ENCODE results near the gene NEMF.

The NEMF gene

GRCh38 chr14:49853158-49853477, 530 bp upstream of the NEMF start:
- no peak overlapping the region for H3K4ac ChIP-seq (ENCODE audit: low read depth in 1 of 2, low read length in 2 of 2)
- no peak overlapping the region for H2AFZ ChIP-seq (ENCODE audit: low read depth, low read length)
- H3K4me3 ChIP-seq (ENCODE audit: insufficient read depth in 1 of 2, low read depth in 1 of 2, low read length in 2 of 2) = peak overlapping the region in 1 of 2 experiments; percentile 96
- no peak overlapping the region for H4K91ac ChIP-seq (ENCODE audit: low read length)
- peak overlapping the region in 1 of 2 experiments; percentile 98 for H3K18ac ChIP-seq (ENCODE audit: low read depth in 1 of 2, low read length in 2 of 2)
- no peaks in the 10 kb centered on the region for H3K9me3 ChIP-seq (ENCODE audit: control insufficient read depth, low read length)
- peak overlapping the region; percentile 97 for H3K9ac ChIP-seq (ENCODE audit: low read length)
- DNase-seq = no peak
- peaks cover 4 to 25% of the 10 kb centered on the region in 2 experiments for H3K36me3 ChIP-seq (ENCODE audit: control insufficient read depth in 1 of 2, insufficient read depth in 2 of 2, low read depth in 1 of 2, low read length in 2 of 2)
- no peak overlapping the region for H2AK5ac ChIP-seq (ENCODE audit: low read length, severe bottlenecking)
- no peak overlapping the region for H4K8ac ChIP-seq (ENCODE audit: low read length)
- no peak overlapping the region for H2BK12ac ChIP-seq (ENCODE audit: low read length in 2 of 2)
- no peak overlapping the region for H3K23ac ChIP-seq (ENCODE audit: low read length in 2 of 2)
- H3K27me3 ChIP-seq (ENCODE audit: control insufficient read depth in 1 of 2, insufficient read depth in 1 of 2, low read length in 2 of 2) = no peaks in the 10 kb centered on the region
- H3K4me1 ChIP-seq (ENCODE audit: control insufficient read depth, insufficient read depth, low read depth, low read length) = peaks cover 7% of the 10 kb centered on the region
- no peak overlapping the region for H3K27ac ChIP-seq (ENCODE audit: low read length, poor library complexity, severe bottlenecking)
- H2BK5ac ChIP-seq (ENCODE audit: low read depth, low read length, poor library complexity, severe bottlenecking) = no peak overlapping the region
- H2BK120ac ChIP-seq (ENCODE audit: low read depth, low read length) = no peak overlapping the region
- no peak overlapping the region for H3K14ac ChIP-seq (ENCODE audit: low read length in 2 of 2)
- peak overlapping the region; percentile 41 for H3K4me2 ChIP-seq (ENCODE audit: low read length, poor library complexity, severe bottlenecking)
- no peak overlapping the region for H2BK15ac ChIP-seq (ENCODE audit: low read depth, poor library complexity, severe bottlenecking)
- 10% methylated on average over 14 of the region's 14 CpGs for WGBS
- H3K79me1 ChIP-seq (replicated peaks; ENCODE audit: low read length, poor library complexity, severe bottlenecking) = peaks cover 2% of the 10 kb centered on the region

- 50% methylated on average over 5 of the region's 7 CpGs for WGBS
- Histone ChIP-seq H4K91ac (ENCODE audit: low read length) (no peak overlapping the region), H3K27me3 (ENCODE audit: control insufficient read depth in 1 of 2, insufficient read depth in 1 of 2, low read length in 2 of 2) (no peaks in the 10 kb centered on the region), H2BK12ac (ENCODE audit: low read length in 2 of 2) (no peak overlapping the region), H3K4me2 (ENCODE audit: low read length, poor library complexity, severe bottlenecking) (peak overlapping the region; percentile 41), H3K4ac (ENCODE audit: low read depth in 1 of 2, low read length in 2 of 2) (no peak overlapping the region), H2AK5ac (ENCODE audit: low read length, severe bottlenecking) (no peak overlapping the region), H3K9ac (ENCODE audit: low read length) (peak overlapping the region; percentile 97), H3K23ac (ENCODE audit: low read length in 2 of 2) (no peak overlapping the region), H3K18ac (ENCODE audit: low read depth in 1 of 2, low read length in 2 of 2) (no peak overlapping the region), H3K9me3 (ENCODE audit: control insufficient read depth, low read length) (no peaks in the 10 kb centered on the region), H3K79me1 (replicated peaks; ENCODE audit: low read length, poor library complexity, severe bottlenecking) (peaks cover 2% of the 10 kb centered on the region), H3K14ac (ENCODE audit: low read length in 2 of 2) (no peak overlapping the region), H3K27ac (ENCODE audit: low read length, poor library complexity, severe bottlenecking) (no peak overlapping the region), H3K4me1 (ENCODE audit: control insufficient read depth, insufficient read depth, low read depth, low read length) (peaks cover 4% of the 10 kb centered on the region), H3K4me3 (ENCODE audit: insufficient read depth in 1 of 2, low read depth in 1 of 2, low read length in 2 of 2) (peak overlapping the region in 1 of 2 experiments; percentile 96), H3K36me3 (ENCODE audit: control insufficient read depth in 1 of 2, insufficient read depth in 2 of 2, low read depth in 1 of 2, low read length in 2 of 2) (peaks cover 4 to 33% of the 10 kb centered on the region in 2 experiments), H4K8ac (ENCODE audit: low read length) (no peak overlapping the region), H2BK5ac (ENCODE audit: low read depth, low read length, poor library complexity, severe bottlenecking) (no peak overlapping the region), H2AFZ (ENCODE audit: low read depth, low read length) (no peak overlapping the region), H2BK15ac (ENCODE audit: low read depth, poor library complexity, severe bottlenecking) (no peak overlapping the region), H2BK120ac (ENCODE audit: low read depth, low read length) (no peak overlapping the region)
- DNase-seq = peak; percentile 24
Measured at GRCh38 chr14:49851813-49852212, 775 bp downstream of the NEMF start.

GRCh38 chr14:49849213-49849847, 3.3 kb downstream of the NEMF start:
- no peak overlapping the region for H3K4me3 ChIP-seq (ENCODE audit: insufficient read depth in 1 of 2, low read depth in 1 of 2, low read length in 2 of 2)
- H3K9ac ChIP-seq (ENCODE audit: low read length) = peak overlapping the region; percentile 31
- H2BK5ac ChIP-seq (ENCODE audit: low read depth, low read length, poor library complexity, severe bottlenecking) = no peak overlapping the region
- H3K14ac ChIP-seq (ENCODE audit: low read length in 2 of 2) = no peak overlapping the region
- no peak overlapping the region for H4K8ac ChIP-seq (ENCODE audit: low read length)
- no peak overlapping the region for H3K18ac ChIP-seq (ENCODE audit: low read depth in 1 of 2, low read length in 2 of 2)
- no peak overlapping the region for H3K27ac ChIP-seq (ENCODE audit: low read length, poor library complexity, severe bottlenecking)
- H3K23ac ChIP-seq (ENCODE audit: low read length in 2 of 2) = no peak overlapping the region
- no peak overlapping the region for H4K91ac ChIP-seq (ENCODE audit: low read length)
- H2BK15ac ChIP-seq (ENCODE audit: low read depth, poor library complexity, severe bottlenecking) = no peak overlapping the region
- H3K4me2 ChIP-seq (ENCODE audit: low read length, poor library complexity, severe bottlenecking) = no peak overlapping the region
- H3K4ac ChIP-seq (ENCODE audit: low read depth in 1 of 2, low read length in 2 of 2) = no peak overlapping the region
- no CpG with 5 or more reads among the region's 1 CpG for WGBS
- H2BK12ac ChIP-seq (ENCODE audit: low read length in 2 of 2) = no peak overlapping the region
- H3K79me1 ChIP-seq (replicated peaks; ENCODE audit: low read length, poor library complexity, severe bottlenecking) = peaks cover 2% of the 10 kb centered on the region
- H3K27me3 ChIP-seq (ENCODE audit: control insufficient read depth in 1 of 2, insufficient read depth in 1 of 2, low read length in 2 of 2) = no peaks in the 10 kb centered on the region
- H2BK120ac ChIP-seq (ENCODE audit: low read depth, low read length) = no peak overlapping the region
- H2AK5ac ChIP-seq (ENCODE audit: low read length, severe bottlenecking) = no peak overlapping the region
- DNase-seq = no peak
- H3K9me3 ChIP-seq (ENCODE audit: control insufficient read depth, low read length) = no peaks in the 10 kb centered on the region
- H3K36me3 ChIP-seq (ENCODE audit: control insufficient read depth in 1 of 2, insufficient read depth in 2 of 2, low read depth in 1 of 2, low read length in 2 of 2) = peaks cover 16 to 54% of the 10 kb centered on the region in 2 experiments
- H2AFZ ChIP-seq (ENCODE audit: low read depth, low read length) = no peak overlapping the region
- peaks cover 4% of the 10 kb centered on the region for H3K4me1 ChIP-seq (ENCODE audit: control insufficient read depth, insufficient read depth, low read depth, low read length)

- WGBS = no CpG with 5 or more reads among the region's 2 CpGs
- no peak overlapping the region for H2BK5ac ChIP-seq (ENCODE audit: low read depth, low read length, poor library complexity, severe bottlenecking)
- H3K4ac ChIP-seq (ENCODE audit: low read depth in 1 of 2, low read length in 2 of 2) = no peak overlapping the region
- H3K4me3 ChIP-seq (ENCODE audit: insufficient read depth in 1 of 2, low read depth in 1 of 2, low read length in 2 of 2) = no peak overlapping the region
- no peak overlapping the region for H3K9ac ChIP-seq (ENCODE audit: low read length)
- no peak overlapping the region for H3K14ac ChIP-seq (ENCODE audit: low read length in 2 of 2)
- H3K4me1 ChIP-seq (ENCODE audit: control insufficient read depth, insufficient read depth, low read depth, low read length) = no peaks in the 10 kb centered on the region
- H3K9me3 ChIP-seq (ENCODE audit: control insufficient read depth, low read length) = no peaks in the 10 kb centered on the region
- H2AK5ac ChIP-seq (ENCODE audit: low read length, severe bottlenecking) = no peak overlapping the region
- H2BK15ac ChIP-seq (ENCODE audit: low read depth, poor library complexity, severe bottlenecking) = no peak overlapping the region
- no peak overlapping the region for H3K27ac ChIP-seq (ENCODE audit: low read length, poor library complexity, severe bottlenecking)
- no peak overlapping the region for H3K23ac ChIP-seq (ENCODE audit: low read length in 2 of 2)
- H4K91ac ChIP-seq (ENCODE audit: low read length) = no peak overlapping the region
- H2BK120ac ChIP-seq (ENCODE audit: low read depth, low read length) = no peak overlapping the region
- no peaks in the 10 kb centered on the region for H3K27me3 ChIP-seq (ENCODE audit: control insufficient read depth in 1 of 2, insufficient read depth in 1 of 2, low read length in 2 of 2)
- H3K36me3 ChIP-seq (ENCODE audit: control insufficient read depth in 1 of 2, insufficient read depth in 2 of 2, low read depth in 1 of 2, low read length in 2 of 2) = peaks cover 36 to 100% of the 10 kb centered on the region in 2 experiments
- H2BK12ac ChIP-seq (ENCODE audit: low read length in 2 of 2) = no peak overlapping the region
- H2AFZ ChIP-seq (ENCODE audit: low read depth, low read length) = no peak overlapping the region
- H3K79me1 ChIP-seq (replicated peaks; ENCODE audit: low read length, poor library complexity, severe bottlenecking) = peaks cover 9% of the 10 kb centered on the region
- H3K4me2 ChIP-seq (ENCODE audit: low read length, poor library complexity, severe bottlenecking) = no peak overlapping the region
- DNase-seq = no peak
- no peak overlapping the region for H4K8ac ChIP-seq (ENCODE audit: low read length)
- no peak overlapping the region for H3K18ac ChIP-seq (ENCODE audit: low read depth in 1 of 2, low read length in 2 of 2)
Measured at GRCh38 chr14:49828640-49829039, 23.9 kb downstream of the NEMF start.
